Pancreas (tissue), 10 donors: Measurements from ENCODE around the gene FMNL1. TPM values are rescaled to one million over a fixed set of nuclear protein-coding genes. Genes with fewer than 3 reads are reported as not detected.
A peak's percentile ranks its signal among the peaks of the same experiment; 100 is the strongest.

Experiments used
- ATAC-seq, 4 donors: fragments of 200-7000 bp; cut with Tn5 transposase; one replicate each; pipeline versions ENCODE4 v1.8.0 to v1.9.1; 2020; ENCODE audit warnings: mild to moderate bottlenecking in 4 of 4, moderate library complexity in 4 of 4
- DNase-seq, 6 donors: peaks; one replicate each; pipeline ENCODE4 v3.0.0-alpha.2; 2020
- FAIRE-seq: peaks from 2 replicates; lab custom pipeline; 2012; peaks lifted over from hg19 to GRCh38; lab: Jason Lieb, UNC
- H3K27ac ChIP-seq, 4 donors: fragments of 200-600 bp; sonication (generic); 1 replicate in 3 of 4; 2 replicates in 1 of 4; pipeline versions ENCODE4 v1.5.0 to v1.8.0; 2020
- H3K27me3 ChIP-seq, 4 donors: fragments of 200-600 bp; one replicate each; pipeline ENCODE4 v1.8.0; 2021
- H3K36me3 ChIP-seq, 3 donors: fragments of 200-600 bp; sonication (generic) in 1 of 3; one replicate each; pipeline versions ENCODE4 v1.5.0 to v1.8.0; 2020 to 2021
- H3K4me1 ChIP-seq, 3 donors: fragments of 200-600 bp; one replicate each; pipeline ENCODE4 v1.8.0; 2021
- H3K4me3 ChIP-seq, 4 donors: fragments of 200-600 bp; sonication (generic) in 2 of 4; one replicate each; pipeline versions ENCODE4 v1.5.0 to v1.8.0; 2020 to 2021
- H3K9me3 ChIP-seq, 4 donors: fragments of 200-600 bp; one replicate each; pipeline ENCODE4 v1.8.0; 2021
- CTCF ChIP-seq, 4 donors: fragments of 200-600 bp; sonication (generic) in 3 of 4; IDR thresholded peaks; one replicate each; pipeline versions ENCODE4 v1.5.0 to v1.8.0; 2021; ENCODE audit warnings: antibody characterized with exemption in 4 of 4
- WGBS, 2 donors: extraction: QIAGEN DNeasy Blood & Tissue Kit; methylation state at CpG; one replicate each; pipeline ENCODE4 v1.1.7; 2013; 5-methylcytosine and 5-hydroxymethylcytosine counted together
- intact Hi-C, 3 donors: fragments of 100-400 bp; cut with DNase I; formaldehyde crosslinking; loops; one replicate each; pipeline versions ENCODE4 v1.11.1 to v1.14.2; 2022
- polyA plus RNA-seq, 2 donors: library from polyadenylated mRNA; stranded (reverse); fragments of 200-250 nt; gene quantifications; one replicate each; pipeline ENCODE4 v1.2.3, GENCODE V29; 2013
- total RNA-seq, 6 donors: library from RNA; stranded (reverse); fragmentation: NEBNext Ultra II Directional in 4 of 6; extraction: Animal tissue kit (Norgen Biotek cat#: 25700) in 4 of 6; gene quantifications; one replicate each; pipeline versions ENCODE4 v1.2.1 to v1.2.4, GENCODE V29; 2021 to 2023
- donor health status: healthy with polysubstance abuse.
- donor health status: DM: no; HTN: no; CAD: no; lungs with moderate emphysema.
- donor health status: DM: no; HTN: no; CAD: no.
- donor health status: control.
- donor health status: control.
- donor health status: Bipolar disorder and iron deficiency.
- donor health status: DM: yes; HTN: yes; CAD: no.
- donor health status: DM: no; HTN: no; CAD: no.
- donor health status: DM: no; HTN: no; CAD: no.
- donor health status: DM: yes; HTN: yes; CAD: no.

Gene FMNL1
- total and polyA plus RNA-seq, 8 donors: 1.9 to 22.1 (median 5.4) TPM

GRCh38 chr17:45292696-45293412 lies 71.2 kb downstream of the FMNL1 start:
- Histone ChIP-seq H3K4me1 (peaks cover 71 to 92% (median 82%) of the 10 kb centered on the region in 3 donors), H3K9me3 (no peaks in the 10 kb centered on the region), H3K4me3 (no peak overlapping the region), H3K36me3 (peaks cover 0 to 9% (median 0%) of the 10 kb centered on the region in 3 donors), H3K27ac (peak overlapping the region; percentile 36 to 75 (median 59)), H3K27me3 (no peaks in the 10 kb centered on the region)
- 50 to 51% methylated on average over 12 of the region's 12 CpGs for WGBS, 2 donors
- DNase-seq (peak in 2 of 6 donors; percentile 55 to 57), FAIRE-seq (no peak), ATAC-seq (peak in 2 of 4 donors; percentile 12 to 14)
- TF ChIP-seq CTCF (IDR thresholded peaks at IDR 0.05): no peak
- intact Hi-C loops: no loop called here

- Histone ChIP-seq H3K27me3 (no peaks in the 10 kb centered on the region), H3K9me3 (no peaks in the 10 kb centered on the region), H3K27ac (peak overlapping the region; percentile 36 to 75 (median 59)), H3K36me3 (peaks cover 0 to 4% (median 0%) of the 10 kb centered on the region in 3 donors), H3K4me1 (peaks cover 63 to 91% (median 76%) of the 10 kb centered on the region in 3 donors), H3K4me3 (no peak overlapping the region)
- FAIRE-seq (no peak), DNase-seq (peak in 4 of 6 donors; percentile 78 to 80 (median 80)), ATAC-seq (peak; percentile 67 to 86 (median 76))
- WGBS, 2 donors: 23 to 26% methylated on average over 10 of the region's 10 CpGs
- no peak for TF ChIP-seq CTCF (IDR thresholded peaks at IDR 0.05)
- intact Hi-C loops: no loop called here
Measured at GRCh38 chr17:45293413-45294211, 71.9 kb downstream of the FMNL1 start.

- peak; percentile 58 to 80 (median 67) for ATAC-seq
- FAIRE-seq: no peak
- intact Hi-C loops: no loop called here
- no peaks in the 10 kb centered on the region for H3K27me3 ChIP-seq
- no peak for TF ChIP-seq CTCF (IDR thresholded peaks at IDR 0.05)
- H3K27ac ChIP-seq: peak overlapping the region; percentile 36 to 75 (median 59)
- H3K4me3 ChIP-seq: no peak overlapping the region
- H3K4me1 ChIP-seq: peaks cover 54 to 91% (median 76%) of the 10 kb centered on the region in 3 donors
- H3K9me3 ChIP-seq: no peaks in the 10 kb centered on the region
- peaks cover 0 to 4% (median 0%) of the 10 kb centered on the region in 3 donors for H3K36me3 ChIP-seq
- 9% methylated on average over 3 of the region's 3 CpGs for WGBS, 2 donors
- DNase-seq: peak in 4 of 6 donors; percentile 58 to 82 (median 70)
Measured at GRCh38 chr17:45294506-45294905, 72.8 kb downstream of the FMNL1 start.

GRCh38 chr17:45296003-45296832 lies 74.5 kb downstream of the FMNL1 start:
- no peaks in the 10 kb centered on the region for H3K9me3 ChIP-seq
- peak overlapping the region in 3 of 4 donors; percentile 15 to 40 (median 18) for H3K27ac ChIP-seq
- H3K4me1 ChIP-seq: peaks cover 41 to 83% (median 72%) of the 10 kb centered on the region in 3 donors
- no peak for TF ChIP-seq CTCF (IDR thresholded peaks at IDR 0.05)
- ATAC-seq (no peak), FAIRE-seq (no peak), DNase-seq (no peak)
- no peaks in the 10 kb centered on the region for H3K36me3 ChIP-seq
- H3K27me3 ChIP-seq: no peaks in the 10 kb centered on the region
- 90 to 92% methylated on average over 7 of the region's 7 CpGs for WGBS, 2 donors
- H3K4me3 ChIP-seq: no peak overlapping the region
- intact Hi-C loops: no loop called here
